Erythroblast (primary cell): ENCODE results near the gene TBC1D13.
"Not testable (repeated sequence)": the region's sequence is repeated elsewhere in the genome, so short reads cannot be mapped to it uniquely, and the experiment has no call there.

Experiments
- GATA1 ChIP-seq: IDR thresholded peaks from 2 replicates; pipeline ENCODE4 v1.6.1; 2011; ENCODE audit warnings: low read depth, mild to moderate bottlenecking, control low read depth, low read length, moderate library complexity
- POLR2A ChIP-seq: IDR thresholded peaks from 2 replicates; pipeline ENCODE4 v1.6.1; 2011; ENCODE audit warnings: mild to moderate bottlenecking, low read length

GRCh38 chr9:128851779-128852600, 64.9 kb downstream of the TBC1D13 start:
- TF ChIP-seq POLR2A, GATA1: not testable (repeated sequence)
